ENCODE measurements around the gene PLA2G6.
A peak's percentile ranks its signal among the peaks of the same experiment; 100 is the strongest.

Gene PLA2G6, protein sequence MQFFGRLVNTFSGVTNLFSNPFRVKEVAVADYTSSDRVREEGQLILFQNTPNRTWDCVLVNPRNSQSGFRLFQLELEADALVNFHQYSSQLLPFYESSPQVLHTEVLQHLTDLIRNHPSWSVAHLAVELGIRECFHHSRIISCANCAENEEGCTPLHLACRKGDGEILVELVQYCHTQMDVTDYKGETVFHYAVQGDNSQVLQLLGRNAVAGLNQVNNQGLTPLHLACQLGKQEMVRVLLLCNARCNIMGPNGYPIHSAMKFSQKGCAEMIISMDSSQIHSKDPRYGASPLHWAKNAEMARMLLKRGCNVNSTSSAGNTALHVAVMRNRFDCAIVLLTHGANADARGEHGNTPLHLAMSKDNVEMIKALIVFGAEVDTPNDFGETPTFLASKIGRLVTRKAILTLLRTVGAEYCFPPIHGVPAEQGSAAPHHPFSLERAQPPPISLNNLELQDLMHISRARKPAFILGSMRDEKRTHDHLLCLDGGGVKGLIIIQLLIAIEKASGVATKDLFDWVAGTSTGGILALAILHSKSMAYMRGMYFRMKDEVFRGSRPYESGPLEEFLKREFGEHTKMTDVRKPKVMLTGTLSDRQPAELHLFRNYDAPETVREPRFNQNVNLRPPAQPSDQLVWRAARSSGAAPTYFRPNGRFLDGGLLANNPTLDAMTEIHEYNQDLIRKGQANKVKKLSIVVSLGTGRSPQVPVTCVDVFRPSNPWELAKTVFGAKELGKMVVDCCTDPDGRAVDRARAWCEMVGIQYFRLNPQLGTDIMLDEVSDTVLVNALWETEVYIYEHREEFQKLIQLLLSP

DNA sequence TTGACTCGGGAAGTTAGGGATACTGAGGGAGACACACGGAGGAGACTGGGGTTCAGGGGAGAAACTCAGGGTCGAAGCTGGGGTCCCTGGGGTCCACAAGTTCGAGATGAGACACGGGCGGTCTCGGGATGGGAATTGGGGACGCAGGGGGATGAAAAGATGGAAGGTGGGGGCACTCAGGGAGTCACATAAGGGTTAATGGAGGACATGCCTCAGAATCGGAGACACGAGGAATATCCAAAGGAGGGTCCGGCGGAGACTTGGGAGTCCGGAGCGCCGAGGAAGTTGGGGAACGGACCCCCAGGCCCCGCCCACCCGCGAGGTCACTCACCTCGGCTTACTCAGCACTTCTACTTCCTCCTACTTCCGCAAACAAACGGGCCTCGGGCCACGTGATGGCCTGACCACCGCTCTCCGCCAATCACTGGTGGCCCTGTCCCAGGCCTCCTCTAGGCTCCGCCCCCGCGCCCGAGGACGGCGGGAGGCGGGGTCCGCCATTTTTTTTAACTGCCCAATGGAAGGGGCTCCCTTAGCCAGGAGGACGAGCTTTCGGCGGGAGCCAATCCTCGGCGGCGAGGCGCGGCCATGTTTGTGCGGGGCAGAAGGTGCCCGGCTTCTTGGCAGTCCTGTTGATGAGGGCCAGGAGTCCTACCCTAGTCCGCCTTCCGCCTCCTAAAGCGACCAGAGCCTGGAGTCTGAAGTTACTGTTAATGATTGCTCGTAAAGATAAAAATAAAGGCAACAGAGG is at the start of gene PLA2G6:
Gene PLA2G6 (minus strand): TSS at position 378 of the 748 bp plus-strand sequence. CDS start 12,404 bp downstream, outside the sequence.
- DNase-seq (ENCODE audit: low read depth in 2 of 2), result peak; percentile 96 to 99

DNA sequence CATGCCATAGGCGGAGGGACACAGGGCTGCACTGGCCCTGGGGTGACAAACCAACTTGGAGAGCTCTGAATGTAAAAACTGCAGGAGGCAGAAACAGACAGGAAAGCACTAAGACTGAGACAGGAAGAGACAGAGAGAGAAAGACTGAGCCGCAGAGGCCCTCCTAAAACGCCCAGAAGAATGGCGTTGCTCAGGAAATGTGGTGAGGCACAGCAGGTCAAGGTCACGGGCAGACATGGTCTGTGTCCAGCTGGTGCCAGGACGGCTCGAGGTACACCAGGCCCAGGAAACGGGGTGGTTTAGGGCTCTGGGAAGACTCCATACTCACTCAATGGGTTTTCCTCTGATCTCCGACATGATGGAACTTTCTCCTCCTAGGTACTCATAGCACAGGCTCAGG is 49.3 kb upstream of the PLA2G6 start:
- no peak for DNase-seq (ENCODE audit: low read depth in 2 of 2)

DNA sequence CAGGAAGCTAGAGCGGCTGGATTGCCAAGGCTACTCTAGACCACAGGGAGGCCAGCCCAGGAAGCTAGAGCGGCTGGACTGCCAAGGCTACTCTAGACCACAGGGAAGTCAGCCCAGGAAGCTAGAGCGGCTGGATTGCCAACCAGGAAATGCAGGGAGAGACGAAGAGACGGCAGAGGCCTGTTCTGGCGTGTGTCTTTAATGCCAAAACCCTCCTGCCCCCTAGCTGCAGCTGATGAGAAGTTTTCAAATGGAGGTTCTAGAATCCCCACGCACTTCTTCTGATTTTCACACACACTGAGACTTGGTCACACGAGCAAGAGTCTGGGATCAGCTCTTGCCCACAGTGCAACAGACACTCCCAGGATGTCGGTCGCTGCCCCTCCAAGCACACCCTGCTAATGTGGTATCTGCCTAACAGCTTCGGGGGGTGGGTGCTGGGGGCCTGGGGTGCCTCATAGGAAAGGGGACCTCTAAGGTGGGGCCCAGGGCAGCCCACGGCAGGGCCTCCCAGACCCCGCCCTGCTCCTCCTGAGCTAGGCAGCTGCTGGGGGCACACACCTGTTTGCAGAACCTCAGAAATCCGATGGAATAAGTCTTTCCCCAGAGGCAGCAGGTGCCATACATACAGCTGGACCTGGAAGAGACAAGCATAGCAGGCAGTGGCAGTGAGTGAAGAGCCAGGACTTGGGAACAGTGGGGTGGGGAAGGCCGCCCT is 48.6 kb upstream of the PLA2G6 start:
- no peak for DNase-seq (ENCODE audit: low read depth in 2 of 2)

DNA sequence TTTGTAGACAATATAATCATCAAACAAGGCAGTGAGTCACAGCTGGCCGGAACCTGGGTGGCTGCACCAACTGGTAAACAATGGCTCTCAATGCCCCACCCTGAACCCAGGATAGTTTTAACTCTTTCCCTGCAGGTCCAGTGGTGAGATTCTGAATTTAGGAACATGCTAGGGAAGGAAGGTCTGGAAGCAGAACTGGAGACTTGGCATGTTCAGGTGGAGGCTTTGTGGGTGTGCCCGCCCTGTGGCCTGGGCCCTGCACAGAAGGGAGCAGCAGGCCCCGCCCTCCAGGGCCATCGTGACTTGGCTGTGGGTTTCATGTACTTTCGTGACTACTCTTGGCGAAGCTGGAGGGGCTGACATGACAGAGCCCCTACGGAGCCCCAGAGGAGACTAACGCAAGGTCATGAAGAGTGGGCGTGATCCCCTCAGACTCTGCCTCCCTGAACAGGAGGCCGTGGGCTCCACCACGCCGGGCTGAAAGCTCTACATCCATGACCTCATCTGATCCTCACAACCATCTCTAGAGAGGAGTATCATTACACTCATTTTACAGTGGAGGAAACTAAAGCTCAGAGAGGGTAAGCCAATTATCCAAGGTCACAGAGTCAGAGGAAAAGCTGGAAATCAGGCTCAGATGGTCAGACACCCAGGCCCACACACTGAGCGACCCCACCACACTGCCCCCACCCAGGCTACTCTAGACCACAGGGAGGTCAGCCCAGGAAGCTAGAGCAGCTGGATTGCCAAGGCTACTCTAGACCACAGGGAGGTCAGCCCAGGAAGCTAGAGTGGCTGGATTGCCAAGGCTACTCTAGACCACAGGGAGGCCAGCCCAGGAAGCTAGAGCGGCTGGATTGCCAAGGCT is 47.5 kb upstream of the PLA2G6 start:
- no peak for DNase-seq (ENCODE audit: low read depth in 2 of 2)

DNA sequence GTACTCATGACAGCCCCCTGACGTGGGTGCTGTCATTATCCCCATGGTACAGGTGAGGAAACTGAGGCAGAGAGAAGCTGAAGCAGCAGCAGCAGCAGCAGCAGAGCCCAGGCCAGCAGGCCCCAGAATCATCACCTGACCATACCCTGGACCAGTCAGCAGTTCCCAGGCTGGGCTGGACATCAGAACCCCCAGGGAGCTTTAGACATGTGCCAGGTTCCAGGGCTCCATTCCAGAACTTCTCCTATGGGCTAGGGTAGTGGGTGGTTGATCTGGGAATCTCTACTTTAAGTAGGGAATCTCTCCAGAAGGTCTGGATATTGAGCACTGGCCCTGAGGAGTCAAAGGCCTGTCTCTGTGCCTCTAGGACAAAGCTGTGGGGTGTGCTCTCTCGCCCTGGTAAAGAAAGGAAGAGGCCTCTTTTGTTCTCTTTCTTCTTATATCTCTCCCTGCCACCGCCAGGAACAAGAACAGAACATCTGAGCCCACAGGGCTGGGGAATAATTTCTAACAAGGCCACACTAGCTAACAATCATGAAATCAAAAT is 46.8 kb upstream of the PLA2G6 start:
- no peak for DNase-seq (ENCODE audit: low read depth in 2 of 2)

DNA sequence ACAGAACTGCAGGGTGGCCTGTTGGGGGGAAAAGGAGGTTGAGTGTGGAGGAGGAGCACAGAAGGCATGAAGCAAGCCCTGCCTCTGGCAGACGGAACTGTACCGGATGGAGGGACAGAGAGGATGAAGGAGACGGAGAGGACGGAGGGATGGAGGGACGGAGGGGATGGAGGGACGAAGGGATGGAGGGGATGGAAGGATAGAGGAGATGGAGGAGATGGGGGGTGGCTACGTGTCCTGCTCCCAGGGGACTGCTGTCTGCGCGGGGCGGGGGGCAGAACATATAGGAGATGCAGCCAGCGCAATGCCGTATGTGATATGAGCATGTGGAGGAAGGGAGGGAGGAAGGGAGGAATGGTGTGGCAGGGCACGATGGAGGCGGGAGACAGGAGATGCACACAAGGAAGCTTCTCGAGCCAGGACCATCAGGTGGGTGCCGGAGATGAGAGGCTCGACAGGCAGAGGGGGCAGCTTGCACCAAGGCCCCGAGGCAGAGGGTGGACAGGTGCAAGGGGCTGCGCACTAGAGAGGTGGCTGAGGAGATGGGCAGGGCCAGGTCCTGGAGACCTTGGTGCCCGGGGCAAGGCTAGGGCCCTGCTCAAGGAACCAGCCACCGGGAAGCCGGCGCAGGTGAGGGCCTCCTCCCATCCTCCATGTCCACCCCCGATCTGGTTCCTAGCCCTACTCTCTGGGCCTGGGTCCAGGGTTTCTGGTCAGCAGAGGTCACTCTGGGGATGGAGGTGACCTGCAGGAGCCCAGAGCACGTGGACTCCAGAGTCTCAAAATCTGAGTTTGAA is 45.4 kb upstream of the PLA2G6 start:
- DNase-seq (ENCODE audit: low read depth in 2 of 2), result no peak

DNA sequence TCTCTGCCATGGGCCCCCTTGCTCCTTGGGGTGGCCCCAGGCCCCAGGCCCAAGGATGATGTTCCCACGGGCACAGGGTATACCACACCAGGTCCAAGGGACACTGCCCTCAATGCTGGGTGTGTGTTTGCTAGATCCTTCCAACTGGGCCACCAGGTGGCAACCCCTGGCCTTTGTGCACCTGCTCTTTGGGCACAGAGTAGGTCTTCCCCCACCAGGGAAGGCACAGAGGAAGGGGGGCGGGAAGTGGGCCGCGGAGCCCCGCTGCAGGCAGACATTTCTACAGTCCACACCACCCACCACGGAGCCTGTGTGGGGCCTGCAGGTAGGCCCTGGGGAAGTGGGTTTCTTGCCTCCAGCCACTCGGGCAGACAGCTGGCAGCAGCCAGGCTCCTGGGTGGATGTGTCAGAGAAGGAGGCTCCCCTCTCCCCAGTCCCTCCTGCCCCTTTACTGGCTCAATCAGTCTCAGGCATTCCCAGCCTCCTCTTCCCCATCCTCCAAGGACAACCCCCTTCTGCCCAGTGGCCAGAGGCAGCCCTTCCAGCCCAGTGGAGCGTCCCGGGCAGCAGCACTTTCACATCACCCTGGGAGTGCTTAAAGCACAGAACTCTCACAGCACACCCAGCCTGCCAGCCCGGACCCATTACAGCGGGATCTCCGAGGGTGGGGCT is 41.8 kb upstream of the PLA2G6 start:
- no peak for DNase-seq (ENCODE audit: low read depth in 2 of 2)

DNA sequence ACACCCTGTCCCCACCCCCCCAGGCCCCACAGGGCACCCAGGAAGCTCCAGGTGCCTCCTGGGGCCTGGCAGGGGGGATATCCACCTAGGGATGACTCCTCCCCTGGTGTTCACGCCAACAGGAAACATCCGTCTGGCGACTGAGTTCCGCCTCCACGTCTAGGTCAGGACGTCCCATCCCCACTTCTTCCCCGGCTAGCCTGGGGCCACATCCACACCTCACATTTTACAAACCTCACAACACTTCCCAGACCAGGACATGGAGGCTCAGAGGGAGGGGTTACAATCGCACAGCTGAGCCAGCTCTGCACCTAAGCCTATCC is 41.1 kb upstream of the PLA2G6 start:
- DNase-seq (ENCODE audit: low read depth in 2 of 2), result no peak

DNA sequence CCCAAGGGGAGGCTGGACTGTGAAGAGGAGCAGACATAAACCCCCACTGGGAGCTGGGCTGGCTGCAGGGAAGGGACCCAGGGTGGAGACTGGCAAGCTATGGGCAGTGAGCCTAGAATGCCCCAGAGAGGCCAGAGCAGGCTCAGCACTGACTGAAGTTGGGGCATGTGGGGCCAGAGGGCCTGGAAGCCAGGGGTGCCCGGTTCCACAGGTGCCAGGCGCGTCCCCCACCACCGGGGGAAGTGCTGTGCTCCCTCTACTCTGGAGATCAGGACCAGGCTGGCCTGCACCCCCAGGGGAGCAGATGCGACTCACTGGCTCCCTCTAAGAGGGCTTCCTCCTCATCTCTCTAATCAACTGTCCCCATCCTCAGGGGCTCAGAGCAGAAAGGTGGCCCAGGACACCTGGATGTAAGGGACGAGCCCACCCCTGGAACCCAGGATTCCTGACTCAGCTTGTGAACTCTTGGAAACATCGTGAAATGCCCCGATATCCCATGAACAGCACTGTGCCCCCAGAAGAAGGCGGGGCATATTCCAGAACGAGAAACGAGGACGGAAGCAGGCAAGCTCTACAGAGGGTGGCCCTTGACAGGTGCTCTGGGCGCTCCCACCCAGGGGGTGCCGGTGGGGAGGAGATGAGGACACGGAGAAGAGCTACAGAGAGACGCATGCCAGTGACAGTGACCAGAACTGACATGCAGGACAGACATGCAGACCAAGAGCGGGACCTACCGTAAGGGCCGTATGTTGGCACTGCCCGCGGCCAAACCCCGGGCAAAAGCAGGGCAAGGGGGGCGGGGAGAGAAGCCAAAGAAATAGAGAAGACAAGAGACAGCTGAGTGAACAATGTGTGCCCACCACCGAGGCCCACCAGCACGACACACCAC is 40.5 kb upstream of the PLA2G6 start:
- no peak for DNase-seq (ENCODE audit: low read depth in 2 of 2)

DNA sequence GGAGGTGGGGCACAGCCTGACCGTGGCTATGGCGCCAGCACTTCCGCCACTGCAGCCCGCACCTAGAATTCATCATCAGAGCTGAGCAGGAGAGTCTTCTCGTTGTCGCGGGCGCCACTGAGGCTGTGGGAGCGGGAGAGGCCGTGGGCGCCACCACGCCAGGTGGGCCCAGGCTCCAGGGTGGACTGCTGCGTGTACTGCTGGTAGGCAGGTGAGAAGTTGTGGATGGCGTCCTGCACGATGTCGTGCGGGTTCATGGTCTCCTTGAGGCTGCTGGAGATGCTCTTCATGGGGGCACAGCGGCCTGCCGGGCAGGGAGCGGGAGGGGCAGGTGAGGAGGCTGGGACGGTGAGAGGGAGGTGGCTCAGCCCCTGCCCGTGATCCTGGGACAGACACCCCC is 39.8 kb upstream of the PLA2G6 start:
- no peak for DNase-seq (ENCODE audit: low read depth in 2 of 2)

DNA sequence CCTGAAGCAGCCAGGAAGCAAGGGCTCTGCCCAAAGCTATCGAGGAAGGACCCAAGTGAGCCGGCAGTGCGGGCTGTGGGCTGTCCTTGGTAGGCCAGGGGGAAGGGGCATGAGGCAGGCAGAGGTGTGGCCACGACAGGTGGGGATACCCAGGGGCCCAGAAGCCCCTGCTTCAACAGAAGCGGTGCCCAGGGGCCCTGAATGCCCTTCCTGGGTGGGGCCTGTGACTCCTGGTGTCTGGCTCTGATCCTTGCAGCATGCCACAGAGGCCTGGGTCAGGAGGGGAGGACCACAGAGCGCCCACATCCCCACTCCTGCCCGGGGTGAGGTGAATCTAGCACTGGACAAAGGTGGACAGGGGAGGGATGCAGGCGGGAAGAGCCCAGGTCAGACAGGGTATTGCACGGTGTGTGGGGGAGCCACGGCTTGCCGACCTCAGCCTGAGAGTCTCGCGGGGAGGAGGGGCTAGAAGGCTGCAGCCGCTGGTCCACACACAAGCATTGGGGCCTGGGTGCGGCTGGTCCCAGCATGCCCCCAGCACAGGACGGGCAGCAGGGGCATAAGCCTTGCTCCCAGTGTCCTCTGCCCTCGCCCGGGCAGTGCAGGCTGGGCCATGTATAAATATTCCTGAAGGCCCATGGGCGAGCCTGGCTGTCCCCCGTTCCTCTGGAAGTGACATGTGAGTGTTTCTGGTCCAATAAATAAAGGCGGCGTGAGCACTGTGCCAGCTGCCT is 39.2 kb upstream of the PLA2G6 start:
- DNase-seq (ENCODE audit: low read depth in 2 of 2), result no peak

DNA sequence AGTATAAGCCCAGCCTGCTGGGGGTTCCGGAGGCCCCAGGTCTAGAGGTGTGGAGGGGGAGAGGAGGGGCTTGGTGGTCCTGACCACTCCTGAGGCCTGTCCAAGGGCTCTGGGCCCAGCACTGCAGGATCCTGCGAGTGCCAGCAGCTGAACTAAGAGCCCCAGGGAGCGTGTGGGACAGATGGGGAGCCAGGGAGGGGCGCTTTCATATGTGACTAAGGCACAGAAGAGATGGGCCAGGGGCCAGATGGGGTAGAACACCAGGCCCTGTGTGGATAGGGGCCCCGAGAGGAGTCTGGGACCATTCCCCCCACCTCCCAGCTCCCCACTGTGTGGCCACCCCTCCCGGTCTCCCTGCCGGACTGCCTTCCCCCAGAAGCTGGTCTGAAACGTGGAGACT is 38.5 kb upstream of the PLA2G6 start:
- no peak for DNase-seq (ENCODE audit: low read depth in 2 of 2)

DNA sequence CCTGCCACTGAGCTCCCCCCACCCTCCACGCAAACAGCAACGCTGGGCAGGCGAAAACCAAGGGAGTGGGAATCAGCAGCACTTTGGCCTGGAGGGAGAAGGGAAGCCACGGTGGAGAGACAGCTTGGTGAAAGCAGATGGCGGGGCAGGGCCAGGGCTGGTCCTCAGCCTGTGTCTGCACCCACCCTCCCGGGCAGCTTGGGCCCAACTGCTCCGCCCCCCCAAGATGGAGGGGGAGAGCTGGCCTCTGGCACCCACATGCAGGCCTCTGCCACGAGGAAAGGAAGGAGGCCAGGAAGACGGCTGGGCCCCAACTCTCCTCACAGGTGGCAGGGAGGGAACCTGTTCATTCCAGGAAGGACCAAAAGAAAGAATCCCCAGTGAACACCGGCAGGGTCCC is 38.0 kb upstream of the PLA2G6 start:
- no peak for DNase-seq (ENCODE audit: low read depth in 2 of 2)

DNA sequence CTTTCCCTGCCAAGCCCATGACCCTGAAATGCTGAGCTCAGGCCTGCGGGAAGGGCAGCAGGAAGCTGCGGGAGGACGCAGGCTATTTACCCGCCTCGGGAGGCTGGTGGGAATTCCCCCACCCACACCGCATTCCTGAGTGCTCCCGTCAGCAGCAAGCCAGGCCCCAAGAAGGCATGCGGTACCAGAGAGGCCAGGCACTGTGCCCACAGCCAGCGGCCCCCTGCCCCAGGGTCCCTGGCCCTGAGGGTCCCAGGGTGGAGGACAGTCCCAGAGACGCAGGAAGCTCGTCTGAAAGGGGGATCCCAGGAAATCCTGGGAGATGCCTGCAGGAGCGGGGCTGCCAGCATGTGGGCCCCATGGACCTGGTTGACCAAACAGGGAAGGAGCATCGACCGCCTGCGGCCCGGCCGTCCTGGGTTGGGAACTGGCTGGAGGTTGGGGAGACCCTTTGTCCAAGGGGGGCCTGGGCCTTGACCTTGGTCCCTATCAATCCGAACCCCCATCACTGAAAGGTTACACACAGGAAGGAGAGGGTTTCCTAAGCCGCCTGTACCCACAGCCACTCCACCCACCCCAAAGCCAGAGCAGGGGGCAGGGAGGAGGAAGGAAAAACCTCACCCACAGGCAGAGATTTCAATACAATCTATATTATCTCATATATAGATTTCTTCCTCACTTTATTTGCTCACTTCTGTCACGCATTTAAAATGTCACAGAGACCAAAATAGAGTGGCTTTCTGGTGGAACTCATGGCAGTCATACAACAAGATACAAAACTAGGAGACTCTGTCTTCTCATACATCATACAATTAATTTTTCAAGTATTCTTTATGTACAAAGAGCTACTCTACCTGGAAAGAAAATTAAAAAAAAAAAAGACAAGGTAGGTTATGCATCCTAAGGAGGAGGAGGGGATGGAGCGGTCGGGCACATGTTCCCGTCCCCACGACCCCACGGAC is 37.3 kb upstream of the PLA2G6 start:
- DNase-seq (ENCODE audit: low read depth in 2 of 2), result no peak

DNA sequence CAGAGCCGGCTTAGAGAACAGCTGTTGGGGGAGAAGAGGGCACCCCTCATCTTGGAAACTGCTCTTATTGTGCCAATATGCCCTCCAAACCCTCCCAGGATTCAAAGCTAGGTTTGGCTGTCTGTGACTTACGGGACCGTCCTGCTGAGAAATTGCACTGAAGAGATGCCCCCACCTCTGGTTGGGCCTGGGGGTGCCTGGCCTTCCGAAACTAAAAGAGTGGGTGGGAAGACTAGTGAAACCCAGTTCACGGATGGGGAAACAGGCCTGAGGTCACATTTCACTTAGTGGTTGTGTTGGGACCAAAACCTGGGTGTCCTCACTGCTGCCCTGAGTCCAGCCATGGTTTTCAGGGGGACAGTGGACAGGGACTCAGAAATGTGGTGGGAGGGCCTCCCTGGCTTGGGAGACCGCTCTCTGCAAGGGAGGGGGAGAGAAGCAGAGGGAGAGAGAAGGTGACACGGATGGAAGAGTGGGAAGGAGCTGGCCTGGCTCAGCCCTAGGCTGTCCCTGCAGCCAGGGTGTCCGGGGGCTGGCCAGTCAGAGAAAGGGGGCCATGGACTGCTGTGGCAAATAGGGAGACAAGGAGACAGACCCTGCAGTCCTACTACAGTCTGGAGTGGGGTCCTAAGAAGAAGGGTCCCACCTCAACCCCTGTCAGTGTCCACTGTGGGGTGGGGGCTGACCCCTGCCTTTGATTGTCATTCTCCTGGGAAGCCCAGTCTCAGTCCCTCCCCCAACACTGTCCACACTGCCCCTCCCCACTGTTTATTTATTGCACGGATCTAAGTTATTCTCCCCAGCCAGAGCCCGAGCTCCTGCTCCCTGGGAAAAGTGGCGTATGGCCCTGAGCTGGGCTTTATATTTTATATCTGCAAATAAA is 33.8 kb upstream of the PLA2G6 start:
- no peak for DNase-seq (ENCODE audit: low read depth in 2 of 2)

All from stimulated activated CD4-positive, alpha-beta T cell treated with anti-CD3 and anti-CD28 coated beads, Interleukin-15, amount 100 ng/mL, for 48 hours (primary cell).